ENCODE results near the gene AGBL4. TPM values are rescaled to one million over a fixed set of nuclear protein-coding genes. Genes with fewer than 3 reads are reported as not detected.

The AGBL4 gene
- total RNA-seq, 1 donor from 2014 or later = not detected

- no peak for DNase-seq (ENCODE audit: low read depth in 2 of 2)
Observed at GRCh38 chr1:48841461-48841860, 1182.3 kb downstream of the AGBL4 start.

GRCh38 chr1:48831120-48831978, 1192.4 kb downstream of the AGBL4 start:
- DNase-seq (ENCODE audit: low read depth in 2 of 2) = no peak

GRCh38 chr1:48830715-48831114, 1193.0 kb downstream of the AGBL4 start:
- no peak for DNase-seq (ENCODE audit: low read depth in 2 of 2)

DNA sequence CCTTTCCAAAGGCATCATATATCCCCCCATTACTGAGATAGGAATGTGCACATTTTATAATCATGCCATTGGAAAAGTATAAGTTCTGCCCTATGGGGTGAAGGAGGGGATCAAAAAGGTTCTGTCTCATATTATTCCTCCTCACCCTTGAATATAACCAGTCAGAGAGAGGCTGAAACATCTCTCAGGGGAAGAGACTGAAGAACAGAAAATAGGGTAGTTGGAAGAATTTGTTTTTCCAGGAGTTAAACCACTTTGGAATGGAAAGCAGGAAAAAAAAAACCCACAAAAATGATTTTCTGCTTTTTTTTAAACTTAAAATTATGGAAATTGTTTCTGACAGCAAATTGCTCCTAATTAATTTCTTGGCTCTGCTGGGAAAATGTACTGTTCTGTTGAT, 1194.3 kb downstream of the AGBL4 start:
- DNase-seq (ENCODE audit: low read depth in 2 of 2) = no peak

DNA sequence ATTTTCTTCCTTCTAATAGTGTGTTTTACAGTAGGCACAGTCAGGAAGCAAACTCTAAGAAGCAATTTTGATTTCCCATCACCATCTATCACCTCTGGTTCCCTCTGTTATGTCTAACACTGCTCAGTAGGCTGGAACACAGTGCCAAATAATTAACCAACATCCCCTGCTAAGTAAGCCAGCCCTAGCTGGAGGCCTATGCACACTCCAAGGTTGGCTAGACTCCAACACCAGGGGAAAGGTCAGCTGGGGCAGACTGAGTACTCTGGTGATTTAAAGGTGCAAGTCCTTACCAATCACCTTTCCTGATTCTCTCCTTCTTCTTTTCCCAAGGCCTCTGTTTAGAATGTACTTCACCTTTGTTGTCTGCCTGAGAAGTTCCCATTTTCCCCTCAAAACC, 1200.6 kb downstream of the AGBL4 start:
- no peak for DNase-seq (ENCODE audit: low read depth in 2 of 2)

DNA sequence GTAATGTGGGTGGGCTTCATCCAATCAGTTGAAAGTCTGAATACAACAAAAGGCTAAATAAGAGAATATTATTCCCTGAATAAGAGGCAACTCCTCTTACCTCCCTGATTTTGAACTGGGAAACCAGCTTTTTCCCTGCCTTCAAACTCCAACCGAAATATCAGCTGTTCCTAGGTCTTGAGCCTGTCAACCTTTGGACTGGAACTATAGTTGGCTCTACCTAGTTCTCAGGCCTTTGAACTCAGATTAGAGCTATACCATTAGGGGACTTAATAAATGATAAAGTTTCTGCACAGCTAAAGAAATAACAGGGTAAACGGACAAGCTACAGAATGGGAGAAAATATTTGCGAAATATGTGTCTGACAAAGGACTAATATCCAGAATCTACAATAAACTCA, 1203.3 kb downstream of the AGBL4 start:
- DNase-seq (ENCODE audit: low read depth in 2 of 2) = no peak

GRCh38 chr1:48817505-48818114, 1206.1 kb downstream of the AGBL4 start:
- peak; percentile 26 to 31 for DNase-seq (ENCODE audit: low read depth in 2 of 2)

DNA sequence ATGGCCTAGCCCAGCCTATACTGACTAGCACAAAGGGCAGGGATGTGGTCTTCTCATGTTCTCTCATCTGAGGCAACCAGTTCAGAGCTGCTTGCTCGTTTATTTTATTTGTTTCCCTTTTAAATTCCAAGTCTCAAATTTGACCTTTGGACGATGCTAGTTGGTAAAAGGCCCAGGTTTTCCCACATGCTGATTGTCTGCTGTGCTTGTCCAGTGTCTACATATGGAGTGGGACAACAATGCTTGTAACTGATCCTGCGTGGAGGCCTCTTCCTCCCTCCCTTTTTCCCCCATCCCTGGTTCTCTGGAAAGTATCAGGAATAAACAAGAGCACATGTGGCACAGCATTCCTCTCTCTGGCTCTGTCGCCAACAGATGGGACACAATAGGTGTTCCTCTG, 1213.0 kb downstream of the AGBL4 start:
- no peak for DNase-seq (ENCODE audit: low read depth in 2 of 2)

GRCh38 chr1:48808496-48808895, 1215.3 kb downstream of the AGBL4 start:
- no peak for DNase-seq (ENCODE audit: low read depth in 2 of 2)

DNA sequence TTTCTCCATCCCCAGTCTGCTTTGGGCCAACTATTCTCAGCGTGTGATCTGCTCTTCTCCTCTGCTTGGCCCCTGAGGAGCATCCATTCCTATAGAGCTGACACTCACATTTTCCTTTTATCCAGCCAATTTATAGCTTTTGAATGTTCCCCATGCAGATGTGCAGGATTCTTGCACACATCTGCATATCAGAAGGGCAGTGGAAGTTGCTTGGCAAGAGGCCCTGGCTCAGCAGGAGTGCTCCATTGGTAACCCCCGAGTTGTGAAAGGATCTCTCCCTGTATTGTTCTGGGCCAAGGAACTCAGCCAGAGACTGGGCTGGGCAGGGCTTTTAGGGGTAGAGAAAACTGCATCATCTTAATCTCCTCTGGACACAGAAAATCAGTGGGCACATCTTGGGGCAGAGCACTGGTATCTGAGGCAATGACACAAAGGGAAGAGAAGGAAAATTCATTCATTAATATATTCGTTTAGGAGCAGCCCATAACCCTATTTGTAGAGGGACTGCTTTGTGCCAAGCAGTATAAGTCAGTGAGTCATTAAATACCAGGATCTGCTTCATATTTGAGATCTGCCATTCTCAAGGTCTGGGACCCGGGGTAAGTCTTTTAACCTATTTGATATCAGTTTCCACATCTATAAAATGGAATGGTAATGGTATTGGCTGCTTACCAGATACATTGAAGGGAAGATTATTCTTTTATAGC, 1216.0 kb downstream of the AGBL4 start:
- no peak for DNase-seq (ENCODE audit: low read depth in 2 of 2)

DNA sequence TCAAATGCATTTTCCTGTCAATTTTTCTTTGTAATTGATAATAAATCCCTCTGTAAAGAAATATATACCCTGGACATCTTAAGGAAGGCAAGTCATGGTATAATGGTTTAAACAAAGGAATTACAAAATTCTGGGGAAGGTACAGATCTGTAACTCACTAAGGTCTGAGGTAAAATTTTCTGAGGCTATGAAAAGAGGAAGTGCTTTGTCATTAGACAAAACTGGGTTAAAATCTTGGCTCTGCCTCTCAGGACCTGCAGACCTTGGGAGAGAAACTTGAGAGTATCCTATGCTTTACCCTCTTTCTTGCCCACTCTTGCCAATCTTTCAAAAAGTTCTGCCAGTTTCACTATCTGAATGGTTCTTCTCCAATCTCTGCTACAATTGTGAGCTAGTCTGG, 1220.3 kb downstream of the AGBL4 start:
- DNase-seq (ENCODE audit: low read depth in 2 of 2) = no peak

- no peak for DNase-seq (ENCODE audit: low read depth in 2 of 2)
Observed at GRCh38 chr1:48794816-48795215, 1228.9 kb downstream of the AGBL4 start.

- DNase-seq (ENCODE audit: low read depth in 2 of 2) = no peak
Observed at GRCh38 chr1:48793863-48794262, 1229.9 kb downstream of the AGBL4 start.

DNA sequence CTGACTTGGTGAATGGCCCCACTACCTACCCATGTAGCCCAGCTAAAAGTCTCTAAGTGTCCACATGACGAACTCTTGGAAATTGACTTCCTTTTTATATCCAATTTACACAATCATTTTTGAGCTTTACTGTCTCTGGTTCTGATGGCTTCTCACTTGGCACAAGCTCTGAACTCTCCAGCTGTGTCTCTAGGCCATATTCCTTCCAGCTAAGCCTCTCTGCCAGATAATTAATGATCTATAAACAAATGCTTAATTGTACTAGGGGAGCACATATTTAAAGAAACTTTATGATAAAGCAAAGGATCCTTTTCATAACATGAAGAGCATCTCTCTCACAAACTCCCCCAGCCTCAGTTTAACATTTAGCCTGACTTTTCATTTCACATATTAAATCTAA, 1230.8 kb downstream of the AGBL4 start:
- no peak for DNase-seq (ENCODE audit: low read depth in 2 of 2)

DNA sequence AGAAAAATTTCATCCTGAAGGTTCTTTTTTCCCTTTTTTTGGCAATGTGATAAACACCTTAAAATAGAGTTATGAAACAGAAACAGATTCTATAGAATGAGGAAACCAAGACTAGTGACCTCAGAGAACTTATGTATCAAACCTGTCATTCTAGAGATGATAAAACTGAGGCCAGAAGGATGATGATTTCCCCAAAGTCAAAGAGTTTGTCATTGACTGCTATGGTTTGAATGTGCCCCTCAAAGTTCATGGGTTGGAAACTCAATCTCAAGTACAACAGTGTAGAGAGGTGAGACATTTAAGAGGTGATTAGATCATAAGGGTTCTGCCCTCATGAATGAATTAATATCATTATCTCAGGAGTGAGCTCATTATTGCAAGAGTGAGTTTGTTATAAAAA, 1233.4 kb downstream of the AGBL4 start:
- no peak for DNase-seq (ENCODE audit: low read depth in 2 of 2)

DNA sequence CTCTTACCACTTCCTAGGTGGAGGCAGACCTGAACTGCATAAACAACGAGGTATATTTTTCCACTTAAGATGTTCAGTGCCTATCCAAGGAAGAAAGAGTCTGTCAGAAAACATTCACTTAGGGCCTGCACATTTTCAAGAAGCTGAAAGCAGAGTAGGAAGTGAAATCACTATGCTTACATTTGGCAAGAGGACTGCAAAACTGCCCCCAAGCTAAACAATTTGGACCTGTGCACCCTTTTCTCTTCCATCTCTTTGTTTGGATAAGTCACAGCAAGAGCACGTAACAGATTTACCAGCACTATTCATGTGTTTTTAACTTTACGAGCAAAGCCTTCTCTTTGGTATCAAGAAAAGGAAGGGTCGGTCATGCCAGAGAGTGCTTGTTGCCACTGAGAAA, 1233.9 kb downstream of the AGBL4 start:
- DNase-seq (ENCODE audit: low read depth in 2 of 2) = no peak

- no peak for DNase-seq (ENCODE audit: low read depth in 2 of 2)
Observed at GRCh38 chr1:48785869-48786268, 1237.9 kb downstream of the AGBL4 start.

DNA sequence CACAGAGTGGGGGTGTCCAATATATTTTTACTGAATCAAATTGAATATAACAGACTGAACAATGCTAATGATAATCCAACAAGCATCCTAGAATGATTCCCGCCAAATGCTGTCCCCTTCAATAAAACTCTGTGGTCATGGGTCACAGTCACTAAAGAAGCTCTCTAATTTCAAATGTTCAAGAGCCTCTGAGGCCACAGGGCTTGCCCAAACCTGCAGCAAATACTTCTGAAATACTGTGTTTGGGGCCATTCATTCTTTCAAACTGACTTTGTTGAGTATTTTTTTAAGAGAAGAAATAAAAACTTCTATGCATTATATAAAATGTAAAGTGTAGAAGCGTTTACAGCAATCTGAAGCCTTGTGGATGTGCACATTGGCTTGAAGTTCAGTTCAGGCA, 1239.5 kb downstream of the AGBL4 start:
- DNase-seq (ENCODE audit: low read depth in 2 of 2) = no peak

- no peak for DNase-seq (ENCODE audit: low read depth in 2 of 2)
Observed at GRCh38 chr1:48777219-48777895, 1246.4 kb downstream of the AGBL4 start.

DNA sequence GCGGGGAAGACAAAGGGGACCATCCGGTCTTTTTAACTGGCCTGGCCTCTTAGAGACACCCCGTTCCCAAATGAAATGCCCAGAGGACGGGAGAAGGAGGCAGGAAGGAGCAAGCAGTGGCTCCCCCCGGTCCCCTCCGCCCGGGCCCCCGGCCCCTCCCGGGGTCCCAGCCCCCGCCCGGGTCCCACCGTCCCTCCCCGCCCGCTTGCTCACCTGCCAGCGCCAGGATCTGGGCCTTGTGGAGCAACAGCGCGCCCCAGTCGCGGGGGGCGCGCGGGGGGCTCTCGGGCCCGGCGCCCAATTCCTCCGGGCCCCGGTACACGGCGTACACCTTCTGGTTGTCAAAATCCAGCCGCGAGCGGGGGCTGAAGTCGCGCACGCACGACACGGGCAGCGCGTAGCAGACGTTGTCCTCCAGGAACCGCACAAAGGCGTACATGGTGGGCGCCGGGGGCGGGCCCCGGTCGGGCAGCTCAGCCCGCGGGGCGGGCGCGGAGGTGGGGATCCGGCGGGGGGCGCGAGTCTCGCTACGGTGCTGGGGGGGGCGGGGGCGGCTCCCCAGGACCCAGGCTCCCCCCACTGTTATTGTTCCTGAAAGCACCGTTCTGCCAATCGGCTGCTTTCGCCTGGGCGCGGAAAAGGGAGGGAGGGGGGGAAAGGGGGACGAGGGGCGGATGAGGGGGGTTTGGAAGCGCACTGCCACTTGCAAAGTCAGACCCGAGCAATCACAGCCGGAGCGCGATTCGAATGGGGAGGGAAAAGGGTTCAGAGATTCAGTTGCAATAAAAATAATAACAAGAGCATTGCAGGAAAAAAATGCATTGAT, 1247.1 kb downstream of the AGBL4 start, which contains the start of gene BEND5:
Gene BEND5 (minus strand): TSS at position 499 of the 826 bp plus-strand sequence. CDS start 60 bp downstream, at position 439.
- peak in 1 of 2 donors; percentile 22 for DNase-seq (ENCODE audit: low read depth in 2 of 2)

DNA sequence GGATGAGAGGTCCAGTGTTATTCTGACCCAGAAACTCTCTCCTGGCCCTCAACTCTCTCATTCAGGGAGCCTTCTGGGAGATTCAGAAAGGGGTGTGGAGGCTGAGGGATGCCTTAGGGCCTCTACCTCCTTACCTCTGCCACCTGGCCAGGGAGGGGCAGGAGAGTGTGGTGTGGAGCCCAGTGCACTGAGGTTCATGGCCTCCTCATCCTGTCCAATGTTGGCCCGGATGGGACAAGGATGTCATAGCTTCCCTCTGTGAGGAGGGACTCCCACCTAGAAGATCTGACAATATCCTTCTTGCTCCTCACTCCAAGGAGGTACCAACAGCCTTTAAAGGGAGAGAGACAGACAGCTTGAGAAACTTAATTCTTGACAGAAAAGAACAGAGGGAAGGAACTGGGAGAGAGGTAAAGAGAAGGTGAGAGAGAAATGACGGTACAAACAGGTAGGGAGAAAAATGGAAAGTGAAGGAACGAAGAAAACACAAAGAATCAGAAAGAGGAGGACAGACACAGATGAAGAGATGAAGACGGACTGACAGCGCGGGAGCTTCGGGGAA, 1247.8 kb downstream of the AGBL4 start:
- DNase-seq (ENCODE audit: low read depth in 2 of 2) = no peak

All from dermis microvascular lymphatic vessel endothelial cell (primary cell).